Keratinocyte (primary cell): ENCODE measurements around the gene UPF3B.

Experiments
- CTCF ChIP-seq, 3 experiments: IDR thresholded peaks in 1 of 3; conservative IDR thresholded peaks in 1 of 3; optimal IDR thresholded peaks in 1 of 3; 2 replicates in 2 of 3; 3 replicates in 1 of 3; pipeline versions ENCODE3 to v1.5.1; 2011; ENCODE audit warnings: low read length in 3 of 3, mild to moderate bottlenecking in 3 of 3, moderate library complexity in 2 of 3, control low read depth in 1 of 3, inconsistent platforms in 1 of 3; ENCODE audit not compliant: insufficient read depth in 2 of 3; ENCODE audit errors: extremely low read depth in 1 of 3
- EZH2 ChIP-seq: IDR thresholded peaks from one replicate; pipeline ENCODE4 v1.6.1; 2012; ENCODE audit warnings: inconsistent platforms, mild to moderate bottlenecking, low read length, moderate library complexity

GRCh38 chrX:119809185-119809666, 43.5 kb downstream of the UPF3B start:
- no peak for TF ChIP-seq CTCF (optimal IDR thresholded peaks at IDR 0.05 in 1 of 3, IDR thresholded peaks at IDR 0.05 in 1 of 3, conservative IDR thresholded peaks at IDR 0.05 in 1 of 3; ENCODE audit: extremely low read depth in 1 of 3, insufficient read depth in 2 of 3, low read length in 3 of 3)
- TF ChIP-seq EZH2 = no peak
